Measurements from ENCODE around the gene FAM89B. TPM values are rescaled to one million over a fixed set of nuclear protein-coding genes. Genes with fewer than 3 reads are reported as not detected.

Gene FAM89B
- total RNA-seq, 1 donor from 2014 or later = 47.5 TPM

DNA sequence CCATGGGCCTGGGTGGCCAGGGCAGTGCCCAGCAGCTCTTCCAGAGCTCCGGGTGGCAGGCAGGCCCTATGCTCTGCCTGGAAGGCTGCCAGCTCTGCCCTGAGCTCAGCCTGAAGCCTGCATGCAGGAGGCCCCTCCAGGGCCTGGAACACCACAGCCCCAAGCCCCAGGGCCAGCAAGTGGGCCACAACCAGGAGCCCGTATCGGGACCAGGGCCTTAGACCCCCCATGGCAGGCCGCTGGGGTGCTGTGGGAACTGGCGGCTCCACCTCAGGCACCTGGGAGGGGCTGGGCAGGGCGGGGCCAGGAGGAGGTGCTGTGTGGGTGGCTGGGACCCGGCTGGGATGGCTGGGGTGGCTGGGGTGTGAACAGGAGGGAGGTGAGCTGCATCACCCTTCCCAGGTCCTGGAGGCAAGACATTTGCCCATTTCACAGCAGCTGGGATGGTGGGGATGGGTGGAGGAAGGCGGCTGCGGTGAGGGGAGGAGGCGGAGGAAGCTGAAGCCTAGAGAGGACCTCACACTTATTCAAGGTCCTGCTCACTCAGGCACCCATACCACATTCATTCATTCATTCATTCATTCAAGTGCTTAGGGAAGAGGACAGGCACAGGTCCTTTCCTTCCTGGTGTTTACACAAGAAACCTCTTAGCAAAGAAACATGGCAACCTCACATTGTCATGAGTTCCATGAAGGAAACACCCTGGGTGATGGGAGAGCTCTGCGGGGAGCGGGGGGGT is 23.4 kb downstream of the FAM89B start, which contains the start of gene KCNK7:
Gene KCNK7, minus strand, starts transcription at position 258 of the 739 bp plus-strand sequence. Its CDS starts 28 bp downstream, at position 230.
- H3K9me3 Mint-ChIP-seq (ENCODE audit: unreplicated experiment) = no peaks in the 10 kb centered on the region
- Histone ChIP-seq H3K9ac (ENCODE audit: low read length) (no peak within 1 kb of the TSS), H3K4me3 (ENCODE audit: insufficient read depth, low read depth, low read length) (no peak within 1 kb of the TSS), H3K79me2 (ENCODE audit: insufficient read depth, low read length) (no peaks in the 10 kb centered on the region), H3K4me1 (ENCODE audit: insufficient read depth, low read length) (peaks cover 4% of the 10 kb centered on the region), H3K27me3 (ENCODE audit: insufficient read depth, low read length) (no peaks in the 10 kb centered on the region), H3K4me2 (ENCODE audit: low read length) (no peak within 1 kb of the TSS), H3K9me3 (ENCODE audit: insufficient read depth, low read depth, low read length) (no peaks in the 10 kb centered on the region), H3K27ac (ENCODE audit: low read depth, low read length) (no peak within 1 kb of the TSS), H3K36me3 (ENCODE audit: insufficient read depth, low read length) (peaks cover 2% of the 10 kb centered on the region), H4K20me1 (ENCODE audit: insufficient read depth, low read length) (peaks cover 6% of the 10 kb centered on the region), H2AFZ (ENCODE audit: low read depth, low read length) (no peak within 1 kb of the TSS)
- no peak within 1 kb of the TSS for H3K4me3 Mint-ChIP-seq (ENCODE audit: unreplicated experiment)
- no peak within 1 kb of the TSS for H3K27ac Mint-ChIP-seq (ENCODE audit: unreplicated experiment)
- peaks cover 4% of the 10 kb centered on the region for H3K36me3 Mint-ChIP-seq (ENCODE audit: low read depth, unreplicated experiment)
- no peaks in the 10 kb centered on the region for H3K4me1 Mint-ChIP-seq (ENCODE audit: low read depth, unreplicated experiment)
- DNase-seq (ENCODE audit: low read depth) (no peak), FAIRE-seq (no peak)
- H3K27me3 Mint-ChIP-seq (ENCODE audit: low read depth, unreplicated experiment) = peaks cover 4% of the 10 kb centered on the region
- no peak for TF ChIP-seq EZH2 (IDR thresholded peaks at IDR 0.05; ENCODE audit: insufficient read depth, low read length)
- TF ChIP-seq, protein P1, sequence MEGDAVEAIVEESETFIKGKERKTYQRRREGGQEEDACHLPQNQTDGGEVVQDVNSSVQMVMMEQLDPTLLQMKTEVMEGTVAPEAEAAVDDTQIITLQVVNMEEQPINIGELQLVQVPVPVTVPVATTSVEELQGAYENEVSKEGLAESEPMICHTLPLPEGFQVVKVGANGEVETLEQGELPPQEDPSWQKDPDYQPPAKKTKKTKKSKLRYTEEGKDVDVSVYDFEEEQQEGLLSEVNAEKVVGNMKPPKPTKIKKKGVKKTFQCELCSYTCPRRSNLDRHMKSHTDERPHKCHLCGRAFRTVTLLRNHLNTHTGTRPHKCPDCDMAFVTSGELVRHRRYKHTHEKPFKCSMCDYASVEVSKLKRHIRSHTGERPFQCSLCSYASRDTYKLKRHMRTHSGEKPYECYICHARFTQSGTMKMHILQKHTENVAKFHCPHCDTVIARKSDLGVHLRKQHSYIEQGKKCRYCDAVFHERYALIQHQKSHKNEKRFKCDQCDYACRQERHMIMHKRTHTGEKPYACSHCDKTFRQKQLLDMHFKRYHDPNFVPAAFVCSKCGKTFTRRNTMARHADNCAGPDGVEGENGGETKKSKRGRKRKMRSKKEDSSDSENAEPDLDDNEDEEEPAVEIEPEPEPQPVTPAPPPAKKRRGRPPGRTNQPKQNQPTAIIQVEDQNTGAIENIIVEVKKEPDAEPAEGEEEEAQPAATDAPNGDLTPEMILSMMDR (IDR thresholded peaks at IDR 0.05; ENCODE audit: insufficient read depth, low read depth, low read length) = no peak

DNA sequence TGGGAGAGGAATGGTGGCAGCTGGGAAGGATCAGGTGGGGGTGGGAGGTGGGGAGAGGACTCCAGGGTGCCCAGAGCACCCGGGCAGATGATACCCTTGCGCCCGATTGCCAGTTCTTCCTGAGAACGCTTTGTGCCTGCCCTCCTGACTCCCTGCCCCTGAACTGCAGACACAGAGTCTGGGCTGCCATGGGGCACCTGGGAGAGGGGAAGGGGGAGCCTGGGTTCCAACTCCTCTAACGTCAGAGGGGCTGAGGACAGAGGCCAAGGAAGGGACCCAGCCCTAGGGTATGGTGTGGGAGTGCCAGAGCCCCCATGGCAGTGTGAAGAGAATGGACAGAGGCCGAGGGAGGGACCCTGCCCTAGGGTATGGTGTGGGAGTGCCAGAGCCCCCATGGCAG is 24.2 kb downstream of the FAM89B start:
- Mint-ChIP-seq H3K27ac (ENCODE audit: unreplicated experiment) (no peak overlapping the region), H3K27me3 (ENCODE audit: low read depth, unreplicated experiment) (peaks cover 3% of the 10 kb centered on the region), H3K9me3 (ENCODE audit: unreplicated experiment) (no peaks in the 10 kb centered on the region), H3K4me3 (ENCODE audit: unreplicated experiment) (no peak overlapping the region), H3K36me3 (ENCODE audit: low read depth, unreplicated experiment) (peaks cover 10% of the 10 kb centered on the region), H3K4me1 (ENCODE audit: low read depth, unreplicated experiment) (no peaks in the 10 kb centered on the region)
- Histone ChIP-seq H2AFZ (ENCODE audit: low read depth, low read length) (no peak overlapping the region), H3K36me3 (ENCODE audit: insufficient read depth, low read length) (peaks cover 2% of the 10 kb centered on the region), H4K20me1 (ENCODE audit: insufficient read depth, low read length) (peaks cover 7% of the 10 kb centered on the region), H3K79me2 (ENCODE audit: insufficient read depth, low read length) (no peaks in the 10 kb centered on the region), H3K4me3 (ENCODE audit: insufficient read depth, low read depth, low read length) (no peak overlapping the region), H3K4me1 (ENCODE audit: insufficient read depth, low read length) (peaks cover 4% of the 10 kb centered on the region), H3K9me3 (ENCODE audit: insufficient read depth, low read depth, low read length) (no peaks in the 10 kb centered on the region), H3K4me2 (ENCODE audit: low read length) (no peak overlapping the region), H3K27ac (ENCODE audit: low read depth, low read length) (no peak overlapping the region), H3K9ac (ENCODE audit: low read length) (no peak overlapping the region), H3K27me3 (ENCODE audit: insufficient read depth, low read length) (no peaks in the 10 kb centered on the region)
- FAIRE-seq (no peak), DNase-seq (ENCODE audit: low read depth) (no peak)
- TF ChIP-seq, protein P1 (IDR thresholded peaks at IDR 0.05; ENCODE audit: insufficient read depth, low read depth, low read length) = no peak
- TF ChIP-seq EZH2 (IDR thresholded peaks at IDR 0.05; ENCODE audit: insufficient read depth, low read length) = no peak

DNA sequence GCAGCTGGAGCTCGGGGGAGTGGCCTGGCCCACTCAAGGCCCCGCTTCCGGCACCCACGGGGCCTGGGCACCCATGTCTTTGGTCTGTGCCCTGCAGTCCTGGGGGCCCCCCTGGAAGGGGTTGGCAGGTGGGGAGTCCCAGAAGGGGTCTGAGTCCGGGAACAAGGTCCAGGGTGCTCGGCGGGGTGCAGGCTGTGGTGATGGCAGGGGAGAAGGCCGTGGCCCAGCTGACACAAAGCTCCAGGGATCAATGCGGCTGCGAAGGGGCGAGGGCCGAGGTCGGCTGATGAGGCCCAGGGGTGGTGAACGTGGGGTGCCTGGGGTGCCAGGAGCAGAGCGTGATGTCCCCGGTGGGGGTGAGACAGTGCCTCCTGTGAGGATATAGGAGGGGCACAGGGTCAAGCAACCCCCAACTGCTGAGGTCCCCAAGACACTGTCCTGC is 25.9 kb downstream of the FAM89B start:
- Histone ChIP-seq H4K20me1 (ENCODE audit: insufficient read depth, low read length) (peaks cover 6% of the 10 kb centered on the region), H3K79me2 (ENCODE audit: insufficient read depth, low read length) (no peaks in the 10 kb centered on the region), H3K9ac (ENCODE audit: low read length) (no peak overlapping the region), H3K27ac (ENCODE audit: low read depth, low read length) (no peak overlapping the region), H3K27me3 (ENCODE audit: insufficient read depth, low read length) (no peaks in the 10 kb centered on the region), H3K9me3 (ENCODE audit: insufficient read depth, low read depth, low read length) (no peaks in the 10 kb centered on the region), H3K4me3 (ENCODE audit: insufficient read depth, low read depth, low read length) (no peak overlapping the region), H3K36me3 (ENCODE audit: insufficient read depth, low read length) (peaks cover 2% of the 10 kb centered on the region), H3K4me2 (ENCODE audit: low read length) (no peak overlapping the region), H2AFZ (ENCODE audit: low read depth, low read length) (no peak overlapping the region), H3K4me1 (ENCODE audit: insufficient read depth, low read length) (no peaks in the 10 kb centered on the region)
- DNase-seq (ENCODE audit: low read depth) = no peak
- Mint-ChIP-seq H3K27ac (ENCODE audit: unreplicated experiment) (no peak overlapping the region), H3K4me1 (ENCODE audit: low read depth, unreplicated experiment) (no peaks in the 10 kb centered on the region), H3K36me3 (ENCODE audit: low read depth, unreplicated experiment) (peaks cover 10% of the 10 kb centered on the region), H3K9me3 (ENCODE audit: unreplicated experiment) (no peaks in the 10 kb centered on the region), H3K27me3 (ENCODE audit: low read depth, unreplicated experiment) (peaks cover 3% of the 10 kb centered on the region), H3K4me3 (ENCODE audit: unreplicated experiment) (no peak overlapping the region)
- no peak for FAIRE-seq
- TF ChIP-seq, protein P1 (IDR thresholded peaks at IDR 0.05; ENCODE audit: insufficient read depth, low read depth, low read length) = no peak
- TF ChIP-seq EZH2 (IDR thresholded peaks at IDR 0.05; ENCODE audit: insufficient read depth, low read length) = no peak

Data from astrocyte (in vitro differentiated cells and primary cell).